Prostate gland (tissue), 2 donors: Measurements from ENCODE around the gene LIMS3. TPM values are rescaled to one million over a fixed set of nuclear protein-coding genes. Genes with fewer than 3 reads are reported as not detected.

Source experiments
- total RNA-seq, 2 donors: library from RNA; depleted of rRNA; stranded (reverse); fragments of >200 nt; gene quantifications; one replicate each; pipeline ENCODE4 v1.1.0, GENCODE V29; 2016

Gene LIMS3
- total RNA-seq, 2 donors from 2014 or later, result 6.3 to 6.6 TPM

Other genes starting within 250 kb of the LIMS3 start
- gene RGPD5, start 104.4 kb upstream of the LIMS3 start, total RNA-seq, result 100 to 1,000 TPM in 1 of 2 donors, 10 to 100 TPM in 1; 13.3 to 236 TPM
- 10 to 100 TPM; 18.5 to 40.1 TPM for gene MALL, start 217.1 kb downstream of the LIMS3 start, total RNA-seq